Stomach (tissue), 4 donors: Measurements from ENCODE around the gene CYP20A1.

ENCODE experiments used
- EP300 ChIP-seq: sonication (generic); formaldehyde crosslinking; IDR thresholded peaks from one replicate; pipeline ENCODE4 v1.6.1; 2017; ENCODE audit warnings: antibody characterized with exemption
- POLR2A ChIP-seq, 4 donors: fragments of 450-650 bp; IDR thresholded peaks; one replicate each; pipeline ENCODE4 v1.6.1; 2016; ENCODE audit warnings: antibody characterized with exemption in 4 of 4, control low read depth in 2 of 4, mild to moderate bottlenecking in 1 of 4, moderate library complexity in 1 of 4
- TF ChIP-seq, protein P1 (sequence below), 7 experiments: fragments of 450-650 bp in 4 of 7; fragments of 200-600 bp in 3 of 7; sonication (generic) in 3 of 7; IDR thresholded peaks; one replicate each; pipeline ENCODE4 v1.5.1; 2016 to 2019; ENCODE audit warnings: antibody characterized with exemption in 7 of 7, control low read depth in 2 of 7, mild to moderate bottlenecking in 1 of 7

DNA sequence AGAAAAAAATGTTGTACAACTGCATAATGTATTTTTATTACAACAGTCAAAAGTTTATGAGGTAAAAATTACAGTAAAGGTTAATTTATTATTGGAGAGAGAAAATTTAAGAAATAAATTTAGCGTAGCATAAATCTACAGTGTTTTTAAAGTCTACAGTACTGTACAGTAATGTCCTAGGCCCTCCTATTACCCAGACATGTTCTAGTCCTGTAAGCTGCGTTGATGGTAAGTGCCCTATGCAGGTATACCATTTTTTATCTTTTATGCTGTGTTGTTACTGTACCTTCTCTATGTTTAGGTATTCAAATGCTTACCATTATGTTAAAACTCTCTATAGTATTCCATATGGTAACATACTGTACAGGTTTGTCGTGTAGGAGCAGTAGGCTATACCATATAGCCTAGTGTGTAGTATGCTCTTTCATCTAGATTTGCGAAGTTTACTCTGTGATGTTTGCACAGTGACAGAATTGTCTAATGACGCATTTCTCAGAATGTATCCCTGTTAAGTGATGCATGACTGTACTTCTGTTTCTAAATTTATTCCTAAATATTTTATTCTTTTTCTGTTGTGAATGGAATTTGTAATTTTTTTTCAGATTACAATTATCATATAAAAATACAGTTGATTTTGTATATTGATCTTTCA lies 113.9 kb downstream of the CYP20A1 start:
- TF ChIP-seq POLR2A (IDR thresholded peaks at IDR 0.05) (no peak), EP300 (no peak)
- TF ChIP-seq, protein P1, sequence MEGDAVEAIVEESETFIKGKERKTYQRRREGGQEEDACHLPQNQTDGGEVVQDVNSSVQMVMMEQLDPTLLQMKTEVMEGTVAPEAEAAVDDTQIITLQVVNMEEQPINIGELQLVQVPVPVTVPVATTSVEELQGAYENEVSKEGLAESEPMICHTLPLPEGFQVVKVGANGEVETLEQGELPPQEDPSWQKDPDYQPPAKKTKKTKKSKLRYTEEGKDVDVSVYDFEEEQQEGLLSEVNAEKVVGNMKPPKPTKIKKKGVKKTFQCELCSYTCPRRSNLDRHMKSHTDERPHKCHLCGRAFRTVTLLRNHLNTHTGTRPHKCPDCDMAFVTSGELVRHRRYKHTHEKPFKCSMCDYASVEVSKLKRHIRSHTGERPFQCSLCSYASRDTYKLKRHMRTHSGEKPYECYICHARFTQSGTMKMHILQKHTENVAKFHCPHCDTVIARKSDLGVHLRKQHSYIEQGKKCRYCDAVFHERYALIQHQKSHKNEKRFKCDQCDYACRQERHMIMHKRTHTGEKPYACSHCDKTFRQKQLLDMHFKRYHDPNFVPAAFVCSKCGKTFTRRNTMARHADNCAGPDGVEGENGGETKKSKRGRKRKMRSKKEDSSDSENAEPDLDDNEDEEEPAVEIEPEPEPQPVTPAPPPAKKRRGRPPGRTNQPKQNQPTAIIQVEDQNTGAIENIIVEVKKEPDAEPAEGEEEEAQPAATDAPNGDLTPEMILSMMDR (IDR thresholded peaks at IDR 0.05) = no peak
